Subcutaneous abdominal adipose tissue (tissue), 5 donors: Measurements from ENCODE around the gene KEL.
A peak's percentile ranks its signal among the peaks of the same experiment; 100 is the strongest.

Source experiments
- H3K27ac ChIP-seq: one replicate; pipeline ENCODE4 v1.7.0; 2013; ENCODE audit warnings: low read depth, mild to moderate bottlenecking, inconsistent platforms, low read length, moderate library complexity
- H3K27me3 ChIP-seq, 5 donors: one replicate each; pipeline ENCODE4 v1.7.0; 2013; ENCODE audit warnings: low read length in 5 of 5, inconsistent platforms in 1 of 5; ENCODE audit not compliant: control insufficient read depth in 5 of 5, insufficient read depth in 4 of 5
- H3K36me3 ChIP-seq, 5 donors: one replicate each; pipeline ENCODE4 v1.7.0; 2013; ENCODE audit warnings: low read length in 5 of 5; ENCODE audit not compliant: control insufficient read depth in 5 of 5, insufficient read depth in 5 of 5
- H3K4me1 ChIP-seq, 5 donors: one replicate each; pipeline ENCODE4 v1.7.0; 2013; ENCODE audit warnings: low read length in 5 of 5, mild to moderate bottlenecking in 3 of 5, moderate library complexity in 1 of 5; ENCODE audit not compliant: control insufficient read depth in 5 of 5, insufficient read depth in 5 of 5
- H3K4me3 ChIP-seq, 5 donors: one replicate each; pipeline ENCODE4 v1.7.0; 2013; ENCODE audit warnings: low read length in 5 of 5, low read depth in 1 of 5
- H3K9ac ChIP-seq, 5 donors: one replicate each; pipeline ENCODE4 v1.7.0; 2013; ENCODE audit warnings: low read length in 5 of 5, mild to moderate bottlenecking in 4 of 5, moderate library complexity in 3 of 5
- H3K9me3 ChIP-seq, 5 donors: one replicate each; pipeline ENCODE4 v1.7.0; 2013; ENCODE audit warnings: low read length in 5 of 5; ENCODE audit not compliant: control insufficient read depth in 5 of 5
- donor health status: healthy.
- donor health status: healthy.
- donor health status: healthy.
- donor health status: healthy.
- donor health status: healthy.

Gene KEL, protein sequence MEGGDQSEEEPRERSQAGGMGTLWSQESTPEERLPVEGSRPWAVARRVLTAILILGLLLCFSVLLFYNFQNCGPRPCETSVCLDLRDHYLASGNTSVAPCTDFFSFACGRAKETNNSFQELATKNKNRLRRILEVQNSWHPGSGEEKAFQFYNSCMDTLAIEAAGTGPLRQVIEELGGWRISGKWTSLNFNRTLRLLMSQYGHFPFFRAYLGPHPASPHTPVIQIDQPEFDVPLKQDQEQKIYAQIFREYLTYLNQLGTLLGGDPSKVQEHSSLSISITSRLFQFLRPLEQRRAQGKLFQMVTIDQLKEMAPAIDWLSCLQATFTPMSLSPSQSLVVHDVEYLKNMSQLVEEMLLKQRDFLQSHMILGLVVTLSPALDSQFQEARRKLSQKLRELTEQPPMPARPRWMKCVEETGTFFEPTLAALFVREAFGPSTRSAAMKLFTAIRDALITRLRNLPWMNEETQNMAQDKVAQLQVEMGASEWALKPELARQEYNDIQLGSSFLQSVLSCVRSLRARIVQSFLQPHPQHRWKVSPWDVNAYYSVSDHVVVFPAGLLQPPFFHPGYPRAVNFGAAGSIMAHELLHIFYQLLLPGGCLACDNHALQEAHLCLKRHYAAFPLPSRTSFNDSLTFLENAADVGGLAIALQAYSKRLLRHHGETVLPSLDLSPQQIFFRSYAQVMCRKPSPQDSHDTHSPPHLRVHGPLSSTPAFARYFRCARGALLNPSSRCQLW

DNA sequence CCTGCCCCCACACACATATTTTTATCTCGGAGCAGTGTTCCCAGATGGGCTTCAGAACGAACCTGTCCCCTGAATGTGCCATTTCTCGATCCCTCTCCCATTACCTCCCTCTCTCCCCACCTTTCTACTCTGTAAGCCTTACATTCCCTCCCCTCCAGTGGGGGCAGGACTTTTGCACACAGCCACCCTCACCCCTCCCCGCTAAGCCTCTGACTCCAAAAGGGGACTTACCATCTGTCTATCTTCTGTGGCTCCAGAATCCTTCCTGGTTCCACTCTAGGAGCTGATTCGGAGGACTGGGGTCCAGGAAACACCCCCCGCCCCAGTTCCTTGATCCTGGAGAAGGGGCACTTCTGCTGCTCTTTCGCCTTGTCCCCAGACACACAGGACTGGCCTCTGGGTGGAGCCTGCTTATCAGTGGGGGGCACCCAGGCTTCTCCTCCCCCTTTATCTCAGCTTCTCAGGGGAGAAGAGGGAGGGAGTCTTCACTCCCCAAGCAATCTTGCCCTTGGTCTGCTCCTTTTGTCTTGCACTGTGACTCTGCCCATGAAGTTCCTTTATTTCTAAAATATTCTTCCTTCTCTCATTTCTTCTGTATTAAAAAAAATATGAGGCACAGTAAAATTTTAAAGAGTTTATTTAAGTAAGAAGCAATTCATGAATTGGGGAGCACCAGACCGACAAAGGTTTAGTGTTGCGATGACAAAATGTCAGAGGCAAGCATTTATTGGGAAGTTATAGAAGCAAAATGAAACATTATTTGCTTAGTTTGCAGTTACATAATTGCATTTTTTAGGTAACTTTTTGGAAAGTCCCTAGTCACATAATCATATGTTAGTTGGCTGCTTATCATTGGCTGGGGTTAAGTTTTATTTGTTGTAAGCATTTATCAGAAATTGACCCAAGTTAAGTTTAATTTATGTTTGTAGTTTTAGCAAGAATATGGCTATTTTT lies at the start of gene KEL:
KEL (minus strand) TSS at position 391 of the 954 bp plus-strand sequence; CDS start at position 234, 157 bp downstream.
- H3K4me3 ChIP-seq: no peak within 1 kb of the TSS
- no peak within 1 kb of the TSS for H3K27ac ChIP-seq

GRCh38 chr7:143008007-143008901 lies 46.1 kb upstream of the KEL start:
- H3K9ac ChIP-seq: no peak overlapping the region
- H3K9me3 ChIP-seq: no peaks in the 10 kb centered on the region
- H3K4me3 ChIP-seq: no peak overlapping the region
- H3K27me3 ChIP-seq: peaks cover 0 to 3% (median 0%) of the 10 kb centered on the region in 5 donors
- H3K36me3 ChIP-seq: no peaks in the 10 kb centered on the region
- no peak overlapping the region for H3K27ac ChIP-seq
- peaks cover 0 to 2% (median 1%) of the 10 kb centered on the region in 5 donors for H3K4me1 ChIP-seq

More for the DNA sequence above, at the start of gene KEL:
- no peaks in the 10 kb centered on the region for H3K4me1 ChIP-seq
- H3K36me3 ChIP-seq: no peaks in the 10 kb centered on the region
- no peak within 1 kb of the TSS for H3K9ac ChIP-seq
- no peaks in the 10 kb centered on the region for H3K27me3 ChIP-seq
- H3K9me3 ChIP-seq: no peaks in the 10 kb centered on the region

DNA sequence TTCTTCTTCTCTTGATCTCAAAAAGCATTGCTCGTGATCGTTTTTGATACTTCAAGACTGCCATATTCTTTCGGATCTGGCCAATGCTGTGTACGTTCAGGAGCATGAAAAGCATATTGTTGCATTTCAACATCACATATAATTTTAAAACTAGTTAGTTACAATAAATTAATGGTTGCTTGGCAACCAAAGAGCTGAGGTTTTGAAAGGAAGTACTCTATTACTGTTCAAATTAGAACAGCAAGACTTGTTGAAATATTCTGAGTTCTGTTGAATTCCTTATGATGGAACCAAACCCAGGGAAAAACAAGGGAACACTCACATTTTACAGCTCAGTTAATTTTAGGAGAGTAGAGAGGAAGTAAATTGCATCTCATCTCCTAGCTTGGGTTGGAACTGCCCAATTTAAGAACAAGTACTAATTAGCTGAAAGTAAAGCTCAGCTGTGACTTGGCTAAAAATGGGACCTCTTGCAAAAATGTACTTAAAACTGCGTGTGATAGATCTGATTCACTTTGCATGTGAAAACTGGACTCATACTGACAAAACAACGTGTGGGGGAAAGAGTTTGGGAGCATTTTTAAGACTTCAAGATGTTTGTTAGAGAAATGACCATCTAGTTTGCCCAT lies 43.6 kb upstream of the KEL start:
- no peak overlapping the region for H3K27ac ChIP-seq

GRCh38 chr7:143003393-143004051 lies 41.4 kb upstream of the KEL start:
- Histone ChIP-seq H3K27ac (no peak overlapping the region), H3K27me3 (peaks cover 0 to 3% (median 0%) of the 10 kb centered on the region in 5 donors), H3K9me3 (no peaks in the 10 kb centered on the region), H3K36me3 (no peaks in the 10 kb centered on the region), H3K4me1 (peaks cover 0 to 9% (median 5%) of the 10 kb centered on the region in 5 donors), H3K4me3 (peak overlapping the region; percentile 17 to 58 (median 36)), H3K9ac (no peak overlapping the region)

More for the DNA sequence above, 43.6 kb upstream of the KEL start:
- Histone ChIP-seq H3K36me3 (no peaks in the 10 kb centered on the region), H3K9me3 (no peaks in the 10 kb centered on the region), H3K27me3 (peaks cover 0 to 3% (median 0%) of the 10 kb centered on the region in 5 donors), H3K9ac (no peak overlapping the region), H3K4me3 (no peak overlapping the region), H3K4me1 (peaks cover 0 to 5% (median 4%) of the 10 kb centered on the region in 5 donors)

GRCh38 chr7:143002898-143003297 lies 40.7 kb upstream of the KEL start:
- Histone ChIP-seq H3K4me3 (peak overlapping the region in 4 of 5 donors; percentile 33 to 58 (median 44)), H3K9me3 (no peaks in the 10 kb centered on the region), H3K9ac (no peak overlapping the region), H3K36me3 (no peaks in the 10 kb centered on the region), H3K27ac (no peak overlapping the region), H3K27me3 (peaks cover 0 to 3% (median 0%) of the 10 kb centered on the region in 5 donors), H3K4me1 (peaks cover 0 to 9% (median 5%) of the 10 kb centered on the region in 5 donors)

DNA sequence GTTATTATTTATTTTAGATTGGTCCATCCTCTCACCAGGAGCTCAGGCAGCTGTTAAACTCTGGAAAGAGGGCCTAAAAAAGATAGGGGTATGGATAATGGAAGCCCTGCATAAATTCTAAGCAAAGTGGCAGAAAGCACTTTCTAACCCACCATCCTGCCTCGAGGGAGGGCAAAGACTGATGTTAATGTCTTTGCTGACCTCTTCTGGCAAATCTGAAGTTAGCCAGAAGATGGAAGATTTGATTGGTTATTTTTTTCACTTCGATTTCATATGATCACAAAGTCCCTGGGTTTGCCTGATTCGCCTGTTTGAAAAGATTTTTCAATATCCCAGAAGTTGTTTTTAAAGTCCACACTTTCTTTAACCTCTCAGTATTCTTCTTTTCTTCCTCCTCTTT lies 39.9 kb upstream of the KEL start:
- Histone ChIP-seq H3K27me3 (peaks cover 0 to 3% (median 0%) of the 10 kb centered on the region in 5 donors), H3K9ac (no peak overlapping the region), H3K4me3 (no peak overlapping the region), H3K9me3 (no peaks in the 10 kb centered on the region), H3K27ac (no peak overlapping the region), H3K36me3 (no peaks in the 10 kb centered on the region), H3K4me1 (peaks cover 0 to 9% (median 5%) of the 10 kb centered on the region in 5 donors)

GRCh38 chr7:143000648-143001047 lies 38.5 kb upstream of the KEL start:
- Histone ChIP-seq H3K9ac (no peak overlapping the region), H3K27ac (no peak overlapping the region), H3K9me3 (peaks cover 0 to 3% (median 0%) of the 10 kb centered on the region in 5 donors), H3K27me3 (peaks cover 0 to 3% (median 0%) of the 10 kb centered on the region in 5 donors), H3K4me3 (no peak overlapping the region), H3K36me3 (no peaks in the 10 kb centered on the region), H3K4me1 (peaks cover 0 to 9% (median 5%) of the 10 kb centered on the region in 5 donors)

DNA sequence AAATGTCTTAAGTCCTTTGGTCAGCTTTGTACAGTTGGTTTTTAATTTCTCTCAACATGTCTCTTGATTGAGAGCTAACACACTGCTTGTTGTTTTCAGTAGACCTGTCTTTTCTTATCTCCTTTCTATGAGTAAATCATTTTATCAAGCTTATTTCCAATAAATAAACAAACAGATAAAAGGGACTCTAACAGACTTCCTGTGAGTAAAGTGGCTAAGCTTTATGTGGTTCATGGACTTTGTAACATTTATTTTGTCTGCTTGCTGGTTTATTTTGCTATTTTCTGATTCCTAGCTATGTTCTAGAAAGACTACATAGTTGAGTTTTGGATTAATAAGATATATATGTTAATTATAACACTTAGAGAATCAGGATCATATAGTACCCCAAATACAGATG lies 37.6 kb upstream of the KEL start:
- Histone ChIP-seq H3K4me3 (no peak overlapping the region), H3K27ac (no peak overlapping the region), H3K9ac (no peak overlapping the region), H3K9me3 (peaks cover 0 to 3% (median 0%) of the 10 kb centered on the region in 5 donors), H3K27me3 (peaks cover 0 to 3% (median 0%) of the 10 kb centered on the region in 5 donors), H3K36me3 (no peaks in the 10 kb centered on the region), H3K4me1 (peaks cover 0 to 9% (median 5%) of the 10 kb centered on the region in 5 donors)
